ENCODE data around the gene ZNF438.

DNA sequence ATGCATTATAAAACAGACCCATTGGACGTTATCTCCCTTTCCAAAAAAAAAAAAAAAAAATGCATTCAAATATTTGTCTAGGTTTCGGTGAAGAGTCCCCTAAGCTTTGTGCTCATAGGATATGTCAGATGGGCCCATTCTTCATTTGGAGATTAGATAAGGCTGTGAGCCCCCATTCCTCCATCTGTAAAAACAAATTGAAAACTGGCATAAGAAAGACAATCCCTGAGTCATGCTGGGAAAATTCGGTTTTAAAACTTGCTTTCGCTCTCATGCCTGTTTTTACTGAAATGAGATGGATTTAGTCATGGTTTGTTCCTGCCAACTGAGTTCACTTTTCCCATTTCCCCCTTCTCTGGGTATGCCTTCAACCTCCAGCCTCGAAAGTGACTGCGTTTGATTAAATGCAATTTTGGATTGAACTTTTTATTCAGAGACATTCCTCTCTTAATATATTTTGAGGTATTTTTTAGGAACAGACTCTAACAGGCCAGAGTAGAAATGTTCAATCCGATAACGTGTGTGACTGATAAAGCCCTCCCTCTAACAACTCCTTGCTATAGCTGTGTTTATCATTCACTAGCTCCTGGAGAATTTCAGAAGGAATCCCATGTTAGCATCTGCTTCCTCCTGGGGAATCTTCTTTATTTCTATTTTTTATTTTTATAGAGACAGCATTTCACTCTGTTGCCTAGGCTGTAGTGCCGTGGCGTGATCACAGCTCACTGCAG lies 211.2 kb downstream of the ZNF438 start:
- TF ChIP-seq, protein P1, sequence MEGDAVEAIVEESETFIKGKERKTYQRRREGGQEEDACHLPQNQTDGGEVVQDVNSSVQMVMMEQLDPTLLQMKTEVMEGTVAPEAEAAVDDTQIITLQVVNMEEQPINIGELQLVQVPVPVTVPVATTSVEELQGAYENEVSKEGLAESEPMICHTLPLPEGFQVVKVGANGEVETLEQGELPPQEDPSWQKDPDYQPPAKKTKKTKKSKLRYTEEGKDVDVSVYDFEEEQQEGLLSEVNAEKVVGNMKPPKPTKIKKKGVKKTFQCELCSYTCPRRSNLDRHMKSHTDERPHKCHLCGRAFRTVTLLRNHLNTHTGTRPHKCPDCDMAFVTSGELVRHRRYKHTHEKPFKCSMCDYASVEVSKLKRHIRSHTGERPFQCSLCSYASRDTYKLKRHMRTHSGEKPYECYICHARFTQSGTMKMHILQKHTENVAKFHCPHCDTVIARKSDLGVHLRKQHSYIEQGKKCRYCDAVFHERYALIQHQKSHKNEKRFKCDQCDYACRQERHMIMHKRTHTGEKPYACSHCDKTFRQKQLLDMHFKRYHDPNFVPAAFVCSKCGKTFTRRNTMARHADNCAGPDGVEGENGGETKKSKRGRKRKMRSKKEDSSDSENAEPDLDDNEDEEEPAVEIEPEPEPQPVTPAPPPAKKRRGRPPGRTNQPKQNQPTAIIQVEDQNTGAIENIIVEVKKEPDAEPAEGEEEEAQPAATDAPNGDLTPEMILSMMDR (IDR thresholded peaks at IDR 0.05), result no peak
- TF ChIP-seq EP300 (IDR thresholded peaks at IDR 0.05), result no peak
- no peak for TF ChIP-seq POLR2A (IDR thresholded peaks at IDR 0.05)
- peak; percentile 52 for TF ChIP-seq POLR2AphosphoS5 (IDR thresholded peaks at IDR 0.05)
